H9 (cell line): ENCODE measurements around the gene NR1H2. TPM values are rescaled to one million over a fixed set of nuclear protein-coding genes. Genes with fewer than 3 reads are reported as not detected.

Experiments used
- DNase-seq: peaks from one replicate; pipeline ENCODE4 v3.0.0-alpha.2; 2017
- H2AFZ ChIP-seq: one replicate; pipeline ENCODE4 v1.6.1; 2013; ENCODE audit warnings: mild to moderate bottlenecking, low read length, control low read depth, moderate library complexity
- H2AK5ac ChIP-seq: 2 replicates; pipeline ENCODE4 v1.6.1; 2013; ENCODE audit warnings: low read length, control low read depth, mixed read lengths; ENCODE audit not compliant: insufficient read length
- H2BK120ac ChIP-seq: one replicate; pipeline ENCODE4 v1.6.1; 2013; ENCODE audit warnings: low read depth, mild to moderate bottlenecking, low read length, control low read depth, inconsistent platforms; ENCODE audit not compliant: poor library complexity, severe bottlenecking
- H2BK12ac ChIP-seq: 2 replicates; pipeline ENCODE4 v1.6.1; 2013; ENCODE audit warnings: low read length, control low read depth, mixed read lengths, low read depth; ENCODE audit not compliant: insufficient read length
- H2BK15ac ChIP-seq: 2 replicates; pipeline ENCODE4 v1.6.1; 2013; ENCODE audit warnings: low read depth, low read length, control low read depth
- H2BK20ac ChIP-seq: one replicate; pipeline ENCODE4 v1.6.1; 2013; ENCODE audit warnings: low read depth, mild to moderate bottlenecking, low read length, control low read depth, inconsistent platforms; ENCODE audit not compliant: poor library complexity, severe bottlenecking
- H2BK5ac ChIP-seq: 2 replicates; pipeline ENCODE4 v1.6.1; 2013; ENCODE audit warnings: low read length, control low read depth, mixed read lengths; ENCODE audit not compliant: insufficient read length
- H3K14ac ChIP-seq: 2 replicates; pipeline ENCODE4 v1.6.1; 2013; ENCODE audit warnings: low read length, control low read depth; ENCODE audit not compliant: insufficient read depth
- H3K18ac ChIP-seq: 2 replicates; pipeline ENCODE4 v1.6.1; 2013; ENCODE audit warnings: low read depth, mild to moderate bottlenecking, mixed read lengths, low read length, control low read depth; ENCODE audit not compliant: insufficient read length
- H3K23ac ChIP-seq: 2 replicates; pipeline ENCODE4 v1.6.1; 2013; ENCODE audit warnings: low read length, control low read depth, mixed read lengths, low read depth; ENCODE audit not compliant: insufficient read length
- H3K23me2 ChIP-seq: 2 replicates; pipeline ENCODE4 v1.6.1; 2013; ENCODE audit warnings: low read depth, mild to moderate bottlenecking, mixed read lengths, low read length, control low read depth; ENCODE audit not compliant: insufficient read length, poor library complexity, severe bottlenecking
- H3K27ac ChIP-seq: 2 replicates; pipeline ENCODE4 v1.5.1; 2013; ENCODE audit warnings: low read length, control low read depth, mixed read lengths, low read depth; ENCODE audit not compliant: insufficient read length
- H3K27me3 ChIP-seq: 2 replicates; pipeline ENCODE4 v1.6.1; 2013; ENCODE audit warnings: low read length, control low read depth, inconsistent platforms; ENCODE audit not compliant: insufficient read depth
- H3K4ac ChIP-seq: 2 replicates; pipeline ENCODE4 v1.6.1; 2013; ENCODE audit warnings: low read depth, mild to moderate bottlenecking, control low read depth, inconsistent platforms, low read length, moderate library complexity
- H3K4me1 ChIP-seq: 2 replicates; pipeline ENCODE4 v1.6.1; 2013; ENCODE audit warnings: low read length, control low read depth, inconsistent platforms; ENCODE audit not compliant: insufficient read depth
- H3K4me2 ChIP-seq: 2 replicates; pipeline ENCODE4 v1.6.1; 2013; ENCODE audit warnings: low read length, control low read depth, mixed read lengths; ENCODE audit not compliant: insufficient read length, insufficient read depth
- H3K56ac ChIP-seq: 2 replicates; pipeline ENCODE4 v1.6.1; 2013; ENCODE audit warnings: low read depth, mild to moderate bottlenecking, mixed read lengths, low read length, control low read depth; ENCODE audit not compliant: insufficient read length
- H3K79me1 ChIP-seq: 2 replicates; pipeline ENCODE4 v1.6.1; 2013; ENCODE audit warnings: low read depth, mild to moderate bottlenecking, moderate library complexity, low read length, control low read depth, inconsistent platforms; ENCODE audit not compliant: insufficient read depth, poor library complexity, severe bottlenecking
- H3K79me2 ChIP-seq: 2 replicates; pipeline ENCODE4 v1.6.1; 2013; ENCODE audit warnings: low read length, control low read depth, inconsistent platforms; ENCODE audit not compliant: insufficient read depth
- H3K9ac ChIP-seq: 2 replicates; pipeline ENCODE4 v1.6.1; 2013; ENCODE audit warnings: low read length, control low read depth, mixed read lengths; ENCODE audit not compliant: insufficient read length; ENCODE audit errors: extremely low read depth
- H3K9me3 ChIP-seq: one replicate; pipeline ENCODE4 v1.6.1; 2013; ENCODE audit warnings: low read depth, low read length, inconsistent platforms; ENCODE audit not compliant: control insufficient read depth
- H3T11ph ChIP-seq: one replicate; pipeline ENCODE4 v1.6.1; 2013; ENCODE audit warnings: mild to moderate bottlenecking, low read length, control low read depth, inconsistent platforms
- H4K20me1 ChIP-seq: one replicate; pipeline ENCODE4 v1.6.1; 2013; ENCODE audit not compliant: control insufficient read depth, insufficient read length, insufficient read depth
- H4K5ac ChIP-seq: 2 replicates; pipeline ENCODE4 v1.6.1; 2013; ENCODE audit warnings: low read depth, mild to moderate bottlenecking, mixed read lengths, low read length, control low read depth; ENCODE audit not compliant: insufficient read length
- H4K8ac ChIP-seq: replicated peaks from 2 replicates; pipeline ENCODE4 v1.6.1; 2013; ENCODE audit warnings: low read length, control low read depth, mixed read lengths, low read depth; ENCODE audit not compliant: insufficient read length
- H4K91ac ChIP-seq: 2 replicates; pipeline ENCODE4 v1.6.1; 2013; ENCODE audit warnings: low read depth, mild to moderate bottlenecking, moderate library complexity, mixed read lengths, low read length, control low read depth; ENCODE audit not compliant: insufficient read length
- H3K27ac Mint-ChIP-seq, 3 experiments: 2 replicates in 2 of 3; 3 replicates in 1 of 3; pipeline ENCODE4 v1.8.0; 2020 to 2021; ENCODE audit warnings: mixed read lengths in 3 of 3, mild to moderate bottlenecking in 1 of 3, moderate library complexity in 1 of 3
- H3K27me3 Mint-ChIP-seq: 2 replicates; pipeline ENCODE4 v1.8.0; 2021; ENCODE audit warnings: low read depth, mild to moderate bottlenecking, moderate library complexity, mixed read lengths
- H3K36me3 Mint-ChIP-seq, 3 experiments: 2 replicates in 2 of 3; 3 replicates in 1 of 3; pipeline ENCODE4 v1.8.0; 2020 to 2021; ENCODE audit warnings: low read depth in 3 of 3, mixed read lengths in 3 of 3; ENCODE audit not compliant: insufficient read depth in 1 of 3
- H3K4me1 Mint-ChIP-seq, 2 experiments: 2 replicates each; pipeline ENCODE4 v1.8.0; 2020; ENCODE audit warnings: mixed read lengths in 2 of 2
- H3K4me3 Mint-ChIP-seq, 2 experiments: 2 replicates in 1 of 2; 3 replicates in 1 of 2; pipeline ENCODE4 v1.8.0; 2020 to 2021; ENCODE audit warnings: mild to moderate bottlenecking in 2 of 2, mixed read lengths in 2 of 2, moderate library complexity in 1 of 2
- H3K9me3 Mint-ChIP-seq, 2 experiments: 2 replicates in 1 of 2; 3 replicates in 1 of 2; pipeline ENCODE4 v1.8.0; 2020; ENCODE audit warnings: mild to moderate bottlenecking in 2 of 2, mixed read lengths in 2 of 2, moderate library complexity in 1 of 2
- CTCF ChIP-seq: fragments of 200-600 bp; sonication (generic); conservative IDR thresholded peaks from 3 replicates; pipeline ENCODE4 v1.8.0; 2021; ENCODE audit warnings: antibody characterized with exemption, mild to moderate bottlenecking
- WGBS: extraction: QIAGEN DNeasy Blood & Tissue Kit; methylation state at CpG from one replicate; pipeline ENCODE4 v1.1.7; 2013; ENCODE audit warnings: missing lambda C conversion rate, low lambda C conversion rate, mixed read lengths; ENCODE audit not compliant: insufficient read length; ENCODE audit errors: extremely low coverage; 5-methylcytosine and 5-hydroxymethylcytosine counted together
- total RNA-seq: library from RNA; stranded (reverse); gene quantifications from 2 replicates; pipeline ENCODE4 v1.2.1, GENCODE V29; 2021

NR1H2 gene
- total RNA-seq, 1 experiment from 2014 or later = 33.2 TPM

DNA sequence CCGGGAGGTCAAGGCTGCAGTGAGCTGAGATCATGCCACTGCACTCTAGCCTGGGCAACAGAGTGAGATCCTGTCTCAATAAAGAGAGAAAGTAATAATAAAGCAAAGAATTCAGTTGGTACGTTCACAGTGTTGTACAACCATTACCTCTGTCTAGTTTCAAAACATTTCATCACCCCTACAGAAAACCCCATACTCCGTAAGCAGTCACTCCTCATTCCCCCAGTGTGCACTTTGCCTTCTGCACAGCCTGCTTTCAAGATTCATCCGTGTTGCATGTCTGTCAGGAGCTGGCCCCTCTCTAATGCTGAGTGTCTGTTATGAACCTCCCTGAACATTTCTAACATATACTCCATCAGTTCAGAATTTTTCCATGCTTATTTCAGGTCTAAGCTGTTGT, 17.3 kb downstream of the NR1H2 start:
- no peak overlapping the region for H2AK5ac ChIP-seq
- H2BK120ac ChIP-seq = no peak overlapping the region
- H3K79me2 ChIP-seq = peaks cover 2% of the 10 kb centered on the region; the same call in 1 of the 2 replicates
- no peak overlapping the region for H3K4me3 Mint-ChIP-seq
- no peak overlapping the region for H2BK20ac ChIP-seq
- H3K36me3 Mint-ChIP-seq = peaks cover 47 to 58% (median 57%) of the 10 kb centered on the region in 3 experiments
- no peaks in the 10 kb centered on the region for H3K27me3 ChIP-seq
- DNase-seq = no peak
- no peak overlapping the region for H3K27ac ChIP-seq
- H3K14ac ChIP-seq = no peak overlapping the region
- H3K79me1 ChIP-seq = peaks cover 4% of the 10 kb centered on the region
- no peak overlapping the region for H3K4ac ChIP-seq
- H4K20me1 ChIP-seq = no peaks in the 10 kb centered on the region
- WGBS = no CpG with 5 or more reads among the region's 4 CpGs
- H3K23me2 ChIP-seq = no peaks in the 10 kb centered on the region
- no peak overlapping the region for H4K5ac ChIP-seq
- no peak overlapping the region for H4K91ac ChIP-seq
- H3K4me2 ChIP-seq = no peak overlapping the region
- peaks cover 20 to 24% of the 10 kb centered on the region in 2 experiments for H3K9me3 Mint-ChIP-seq
- H2BK12ac ChIP-seq = no peak overlapping the region
- H3K56ac ChIP-seq = no peak overlapping the region
- H3K9me3 ChIP-seq = no peaks in the 10 kb centered on the region
- no peaks in the 10 kb centered on the region for H3K4me1 ChIP-seq
- H3T11ph ChIP-seq = no peak overlapping the region
- H3K9ac ChIP-seq = no peak overlapping the region
- no peak overlapping the region for H3K27ac Mint-ChIP-seq
- no peaks in the 10 kb centered on the region for H3K27me3 Mint-ChIP-seq
- TF ChIP-seq CTCF = no peak
- no peaks in the 10 kb centered on the region for H3K4me1 Mint-ChIP-seq
- no peak overlapping the region for H3K23ac ChIP-seq
- no peak overlapping the region for H3K18ac ChIP-seq
- H2BK15ac ChIP-seq = no peak overlapping the region
- H2BK5ac ChIP-seq = no peak overlapping the region
- no peak overlapping the region for H4K8ac ChIP-seq
- H2AFZ ChIP-seq = no peak overlapping the region
